Hematopoietic multipotent progenitor cell (in vitro differentiated cells): ENCODE results near the gene LRP6. TPM values are rescaled to one million over a fixed set of nuclear protein-coding genes. Genes with fewer than 3 reads are reported as not detected.

Experiments used
- DNase-seq, 3 donors: peaks; one replicate each; pipeline ENCODE4 v3.0.0-alpha.2; 2011 to 2015; ENCODE audit warnings: low read depth in 2 of 3, low spot score in 2 of 3
- total RNA-seq: library from RNA; depleted of rRNA; stranded (reverse); fragments of >200 nt; gene quantifications from one replicate; pipeline ENCODE4 v1.2.3, GENCODE V29; 2012

Gene LRP6
- total RNA-seq, 1 donor = 17.5 TPM

- DNase-seq = peak in 2 of 3 donors; percentile 14 to 51
Observed at GRCh38 chr12:12216349-12217017, 50.4 kb downstream of the LRP6 start.

DNA sequence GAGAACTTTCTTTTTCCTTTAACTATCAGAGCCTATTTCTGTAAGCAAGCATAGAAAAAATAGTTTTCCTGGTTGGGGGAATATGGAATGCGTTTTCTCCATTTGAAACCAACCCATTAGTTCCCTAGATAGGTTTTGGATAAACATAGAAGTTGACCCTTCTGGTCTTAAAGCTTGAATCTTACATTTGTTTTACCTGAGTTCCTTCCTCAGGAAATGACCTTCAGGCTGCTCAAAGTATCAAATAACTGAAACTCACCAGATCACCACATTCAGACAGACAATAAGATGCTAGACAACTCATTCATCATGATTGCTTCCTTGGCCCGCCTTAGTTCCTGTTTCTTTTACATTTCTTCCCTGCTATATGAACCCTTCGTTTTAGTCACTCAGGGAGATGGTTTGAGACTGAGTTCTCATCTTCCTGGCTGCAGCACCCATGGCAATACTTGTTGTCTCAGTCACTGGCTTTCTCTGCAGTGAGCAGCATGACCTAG is 52.2 kb downstream of the LRP6 start:
- DNase-seq = peak in 1 of 3 donors; percentile 24

DNA sequence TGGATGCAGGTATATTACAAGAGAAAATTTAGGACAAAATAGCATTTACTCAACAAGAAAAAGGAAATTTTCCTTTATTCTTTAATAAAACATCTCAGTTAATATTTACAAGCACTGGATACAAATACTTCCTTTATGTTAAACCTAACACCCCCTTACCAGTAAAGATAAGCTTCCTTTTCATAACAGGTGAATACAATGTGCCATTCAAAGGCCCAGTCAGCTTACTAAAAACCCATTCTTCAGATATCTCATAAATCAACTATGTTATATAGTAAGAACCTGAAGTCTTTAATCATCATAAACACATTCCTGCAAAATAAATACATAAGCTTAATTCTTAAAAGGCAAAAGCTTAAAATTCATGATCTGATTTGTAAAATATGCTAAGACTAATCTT is 52.6 kb downstream of the LRP6 start:
- no peak for DNase-seq

DNA sequence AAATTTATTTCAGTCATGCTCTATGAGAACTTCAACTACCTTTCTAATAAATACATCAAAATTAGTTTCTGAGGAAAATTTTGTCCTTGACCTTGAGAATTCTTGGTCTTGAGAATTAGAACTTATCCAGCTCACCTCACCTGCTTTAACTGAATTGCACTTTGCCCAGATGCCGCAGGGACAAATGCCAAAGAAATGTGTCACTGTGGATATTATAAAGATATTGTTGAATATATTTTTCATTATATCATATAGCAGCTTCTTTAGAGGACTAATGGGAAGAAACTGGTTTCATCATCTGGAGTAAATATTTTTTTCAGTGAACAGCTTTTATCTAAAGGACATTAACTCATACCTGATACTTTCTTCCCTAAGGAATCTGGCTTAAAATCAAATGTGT is 54.1 kb downstream of the LRP6 start:
- no peak for DNase-seq

DNA sequence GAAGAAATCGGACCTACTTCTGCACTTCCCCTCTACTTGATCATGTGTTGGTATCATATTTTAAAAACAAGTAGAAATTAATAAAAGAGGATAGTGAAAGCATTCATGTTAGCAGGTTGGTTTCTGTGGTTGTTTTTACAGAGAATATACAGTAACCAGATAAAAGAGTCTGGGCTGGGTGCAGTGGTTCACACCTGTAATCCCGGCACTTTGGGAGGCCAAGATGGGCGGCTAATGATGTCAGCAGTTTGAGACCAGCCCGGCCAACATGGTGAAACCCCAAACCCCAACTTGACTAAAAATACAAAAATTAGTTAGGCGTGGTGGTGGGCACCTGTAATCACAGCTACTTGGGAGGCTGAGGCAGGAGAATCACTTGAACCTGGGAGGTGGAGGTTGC is 55.9 kb downstream of the LRP6 start:
- no peak for DNase-seq

- DNase-seq = no peak
Observed at GRCh38 chr12:12210416-12210815, 56.4 kb downstream of the LRP6 start.

- DNase-seq = no peak
Observed at GRCh38 chr12:12209675-12210074, 57.2 kb downstream of the LRP6 start.

DNA sequence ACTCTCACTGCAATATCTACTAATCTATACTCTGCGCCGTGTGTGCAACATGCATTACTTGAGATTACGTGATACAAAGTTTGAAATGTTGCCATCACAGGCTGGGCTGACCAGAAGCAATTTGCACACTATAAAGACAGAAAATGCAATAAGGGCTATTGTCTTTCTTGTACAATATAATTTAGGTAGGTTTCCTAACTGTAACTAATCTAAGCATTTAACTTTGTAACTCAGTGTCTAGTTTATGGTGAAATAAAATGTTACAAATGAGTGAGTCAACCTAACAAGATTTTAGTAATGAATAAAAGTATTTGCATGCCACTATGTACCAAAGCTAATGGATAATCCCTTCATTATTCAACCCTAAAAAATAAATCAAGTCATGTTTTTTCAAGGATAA is 57.8 kb downstream of the LRP6 start:
- DNase-seq = no peak

GRCh38 chr12:12207746-12208145 is 59.1 kb downstream of the LRP6 start:
- no peak for DNase-seq

- DNase-seq = no peak
Observed at GRCh38 chr12:12206776-12207388, 60.0 kb downstream of the LRP6 start.

DNA sequence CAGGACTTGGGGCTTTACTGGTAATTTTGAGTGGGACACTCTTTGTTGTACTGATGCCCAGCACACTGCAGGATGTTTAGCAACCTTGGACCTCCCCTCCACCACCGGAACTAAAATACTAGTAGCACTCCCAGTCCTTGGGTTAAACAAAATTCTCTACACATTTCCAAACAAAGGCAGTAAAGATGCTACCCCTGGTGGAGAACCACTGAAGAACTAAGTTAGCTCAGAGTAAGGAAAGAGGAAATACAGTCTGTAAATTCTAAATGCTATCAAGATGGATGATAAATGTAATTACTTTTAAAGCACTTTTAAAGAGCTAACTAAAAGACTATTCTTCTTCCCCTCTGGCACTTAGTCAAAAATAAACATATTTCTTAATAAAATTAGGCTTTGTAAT is 64.1 kb downstream of the LRP6 start:
- no peak for DNase-seq

DNA sequence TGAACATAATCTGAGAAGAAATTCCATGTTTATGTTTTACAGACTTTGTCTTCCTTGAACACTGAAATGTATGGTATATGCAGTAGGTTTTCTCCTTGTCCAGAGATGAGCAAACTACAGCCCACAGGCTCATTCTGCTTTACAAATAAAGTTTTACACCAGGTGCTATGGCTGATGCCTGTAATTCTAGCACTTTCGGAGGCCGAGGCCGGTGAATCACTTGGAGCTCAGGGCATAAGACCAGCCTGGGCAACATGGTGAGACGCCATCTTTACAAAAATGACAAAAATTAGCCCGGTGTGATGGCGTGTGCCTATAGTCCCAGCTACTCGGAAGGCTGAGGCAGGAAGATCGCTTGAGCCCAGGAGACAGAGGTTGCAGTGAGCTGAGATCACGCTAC is 64.7 kb downstream of the LRP6 start:
- DNase-seq = no peak

DNA sequence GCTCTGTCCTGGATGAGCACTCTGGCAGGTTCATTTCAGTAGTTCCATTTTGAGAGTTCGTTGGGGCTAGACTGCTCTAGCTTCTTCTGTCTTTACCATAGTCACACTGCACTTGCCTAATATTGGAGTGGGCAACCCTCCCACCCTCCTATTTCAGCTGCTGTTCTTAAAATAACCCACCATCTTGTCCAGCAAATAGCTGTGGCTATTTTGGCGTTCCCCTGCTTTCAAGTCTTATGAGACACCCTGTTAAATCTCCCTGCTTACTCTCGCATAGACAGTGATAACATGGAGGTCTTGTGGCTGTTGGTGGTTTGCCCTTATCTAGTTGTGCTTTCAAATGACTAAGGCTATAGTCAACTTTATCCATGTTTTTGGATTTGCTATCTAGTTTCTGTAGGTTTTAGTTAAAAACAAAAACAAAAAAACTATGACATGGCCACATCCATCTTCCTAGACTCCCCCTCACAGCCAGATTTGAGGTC is 65.5 kb downstream of the LRP6 start:
- no peak for DNase-seq

DNA sequence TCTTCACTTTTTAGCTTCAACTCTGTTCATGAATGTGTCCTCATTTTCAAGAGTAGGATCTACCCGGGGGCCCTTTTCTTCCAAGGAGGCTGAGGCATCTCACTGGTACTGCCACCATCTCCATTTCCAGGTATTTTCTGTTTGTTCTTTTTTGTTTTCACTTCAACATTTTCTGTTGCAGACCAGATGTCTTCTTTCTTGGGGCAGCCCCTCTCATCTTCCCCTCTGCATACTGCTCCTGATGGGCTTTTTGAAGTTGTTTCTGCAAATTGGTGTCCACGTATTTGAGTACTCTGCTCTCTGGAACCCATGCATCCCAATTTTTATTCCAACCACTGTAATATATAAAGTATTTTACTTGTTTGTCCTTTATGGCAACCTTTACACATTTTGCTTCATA is 66.5 kb downstream of the LRP6 start:
- no peak for DNase-seq

- DNase-seq = no peak
Observed at GRCh38 chr12:12198124-12198523, 68.7 kb downstream of the LRP6 start.

GRCh38 chr12:12197128-12197527 is 69.7 kb downstream of the LRP6 start:
- DNase-seq = no peak

- no peak for DNase-seq
Observed at GRCh38 chr12:12195516-12195915, 71.3 kb downstream of the LRP6 start.

DNA sequence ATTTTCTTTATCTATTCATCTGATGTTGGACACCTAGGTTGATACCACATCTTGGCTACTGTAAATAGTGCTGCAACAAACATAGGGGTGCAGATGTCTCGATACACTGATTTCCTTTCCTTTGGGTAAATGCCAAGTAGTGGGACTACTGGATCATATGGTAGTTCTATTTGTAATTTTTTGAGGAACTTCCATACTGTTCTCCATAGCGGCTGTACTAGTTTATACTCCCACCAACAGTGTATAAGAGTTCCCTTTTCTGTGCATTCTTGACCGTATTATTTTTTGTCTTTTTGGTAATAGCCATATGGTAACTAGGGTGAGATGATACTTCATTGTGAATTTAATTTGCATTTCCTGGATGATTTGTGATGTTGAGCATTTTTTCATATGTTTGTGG is 71.8 kb downstream of the LRP6 start:
- DNase-seq = no peak

- no peak for DNase-seq
Observed at GRCh38 chr12:12194206-12194605, 72.6 kb downstream of the LRP6 start.

GRCh38 chr12:12191008-12191407 is 75.8 kb downstream of the LRP6 start:
- no peak for DNase-seq

- DNase-seq = no peak
Observed at GRCh38 chr12:12190087-12190809, 76.6 kb downstream of the LRP6 start.

DNA sequence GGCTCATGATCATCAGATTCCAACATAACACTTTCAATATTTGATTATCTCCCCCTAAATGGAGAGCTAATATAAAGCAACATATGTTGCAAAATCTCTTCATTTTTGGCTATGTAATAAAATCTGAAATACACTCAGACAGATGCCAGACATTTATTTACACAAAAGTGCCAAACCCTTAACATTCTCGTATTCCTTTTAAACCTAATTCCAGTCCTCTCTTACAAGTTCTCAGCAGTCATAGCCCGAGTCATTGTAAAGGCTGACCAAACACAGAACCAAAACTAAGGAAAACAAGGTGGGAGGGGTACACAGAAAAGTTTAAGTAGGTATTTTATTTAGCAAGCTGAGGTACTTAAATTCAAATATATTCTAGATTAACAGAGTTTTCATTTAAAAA is 81.4 kb downstream of the LRP6 start:
- DNase-seq = no peak
